Measurements from ENCODE around the gene FNDC8. TPM values are rescaled to one million over a fixed set of nuclear protein-coding genes. Genes with fewer than 3 reads are reported as not detected.

The FNDC8 gene
- total RNA-seq, 1 donor from 2014 or later, result not detected

GRCh38 chr17:35164716-35165115 is 43.3 kb downstream of the FNDC8 start:
- no peak overlapping the region for H3K4me3 ChIP-seq (ENCODE audit: low read depth, low read length)
- no peak for DNase-seq (ENCODE audit: low read depth)
- no peak for TF ChIP-seq CTCF (IDR thresholded peaks at IDR 0.05; ENCODE audit: insufficient read depth, low read length, poor library complexity, severe bottlenecking)
- H3K36me3 ChIP-seq (ENCODE audit: control insufficient read depth, insufficient read depth, low read length), result no peaks in the 10 kb centered on the region
- H3K27me3 ChIP-seq (ENCODE audit: control insufficient read depth, insufficient read depth, low read length), result peaks cover 3% of the 10 kb centered on the region

GRCh38 chr17:35166526-35166925 is 45.1 kb downstream of the FNDC8 start:
- no peak overlapping the region for H3K4me3 ChIP-seq (ENCODE audit: low read depth, low read length)
- H3K27me3 ChIP-seq (ENCODE audit: control insufficient read depth, insufficient read depth, low read length), result peaks cover 3% of the 10 kb centered on the region
- TF ChIP-seq CTCF (IDR thresholded peaks at IDR 0.05; ENCODE audit: insufficient read depth, low read length, poor library complexity, severe bottlenecking), result no peak
- H3K36me3 ChIP-seq (ENCODE audit: control insufficient read depth, insufficient read depth, low read length), result no peaks in the 10 kb centered on the region
- DNase-seq (ENCODE audit: low read depth), result no peak

GRCh38 chr17:35167046-35167445 is 45.6 kb downstream of the FNDC8 start:
- Histone ChIP-seq H3K36me3 (ENCODE audit: control insufficient read depth, insufficient read depth, low read length) (no peaks in the 10 kb centered on the region), H3K27me3 (ENCODE audit: control insufficient read depth, insufficient read depth, low read length) (peaks cover 2% of the 10 kb centered on the region), H3K4me3 (ENCODE audit: low read depth, low read length) (no peak overlapping the region)
- DNase-seq (ENCODE audit: low read depth), result no peak
- TF ChIP-seq CTCF (IDR thresholded peaks at IDR 0.05; ENCODE audit: insufficient read depth, low read length, poor library complexity, severe bottlenecking), result no peak

- no peak for TF ChIP-seq CTCF (IDR thresholded peaks at IDR 0.05; ENCODE audit: insufficient read depth, low read length, poor library complexity, severe bottlenecking)
- Histone ChIP-seq H3K4me3 (ENCODE audit: low read depth, low read length) (no peak overlapping the region), H3K27me3 (ENCODE audit: control insufficient read depth, insufficient read depth, low read length) (no peaks in the 10 kb centered on the region), H3K36me3 (ENCODE audit: control insufficient read depth, insufficient read depth, low read length) (no peaks in the 10 kb centered on the region)
- no peak for DNase-seq (ENCODE audit: low read depth)
Measured at GRCh38 chr17:35167666-35168065, 46.3 kb downstream of the FNDC8 start.

- no peak for TF ChIP-seq CTCF (IDR thresholded peaks at IDR 0.05; ENCODE audit: insufficient read depth, low read length, poor library complexity, severe bottlenecking)
- H3K36me3 ChIP-seq (ENCODE audit: control insufficient read depth, insufficient read depth, low read length), result no peaks in the 10 kb centered on the region
- no peak for DNase-seq (ENCODE audit: low read depth)
- H3K27me3 ChIP-seq (ENCODE audit: control insufficient read depth, insufficient read depth, low read length), result no peaks in the 10 kb centered on the region
- no peak overlapping the region for H3K4me3 ChIP-seq (ENCODE audit: low read depth, low read length)
Measured at GRCh38 chr17:35169835-35170363, 48.5 kb downstream of the FNDC8 start.

Data from kidney epithelial cell (primary cell).